ENCODE measurements around the gene BRSK2.

Gene BRSK2

GRCh38 chr11:1438261-1438966, 48.7 kb downstream of the BRSK2 start:
- Mint-ChIP-seq H3K4me1 (no peaks in the 10 kb centered on the region), H3K36me3 (no peaks in the 10 kb centered on the region), H3K4me3 (no peak overlapping the region), H3K9me3 (no peaks in the 10 kb centered on the region), H3K27me3 (peaks cover 18% of the 10 kb centered on the region), H3K27ac (no peak overlapping the region)
- no peak for ATAC-seq

GRCh38 chr11:1438967-1439330, 49.2 kb downstream of the BRSK2 start:
- no peaks in the 10 kb centered on the region for H3K36me3 Mint-ChIP-seq
- peaks cover 18% of the 10 kb centered on the region for H3K27me3 Mint-ChIP-seq
- no peak overlapping the region for H3K27ac Mint-ChIP-seq
- no peaks in the 10 kb centered on the region for H3K9me3 Mint-ChIP-seq
- no peak for ATAC-seq
- no peaks in the 10 kb centered on the region for H3K4me1 Mint-ChIP-seq
- H3K4me3 Mint-ChIP-seq, result no peak overlapping the region

GRCh38 chr11:1439341-1439740, 49.6 kb downstream of the BRSK2 start:
- Mint-ChIP-seq H3K4me1 (no peaks in the 10 kb centered on the region), H3K36me3 (no peaks in the 10 kb centered on the region), H3K9me3 (no peaks in the 10 kb centered on the region), H3K27ac (no peak overlapping the region), H3K4me3 (no peak overlapping the region), H3K27me3 (peaks cover 17% of the 10 kb centered on the region)
- no peak for ATAC-seq

GRCh38 chr11:1440066-1440465, 50.3 kb downstream of the BRSK2 start:
- Mint-ChIP-seq H3K9me3 (no peaks in the 10 kb centered on the region), H3K36me3 (no peaks in the 10 kb centered on the region)

GRCh38 chr11:1440496-1440895, 50.8 kb downstream of the BRSK2 start:
- no peak for ATAC-seq
- H3K27me3 Mint-ChIP-seq, result peaks cover 9% of the 10 kb centered on the region

More at GRCh38 chr11:1440066-1440465, 50.3 kb downstream of the BRSK2 start:
- peaks cover 10% of the 10 kb centered on the region for H3K27me3 Mint-ChIP-seq
- no peak overlapping the region for H3K4me3 Mint-ChIP-seq
- ATAC-seq, result no peak
- no peak overlapping the region for H3K27ac Mint-ChIP-seq
- H3K4me1 Mint-ChIP-seq, result no peaks in the 10 kb centered on the region

GRCh38 chr11:1442163-1442562, 52.4 kb downstream of the BRSK2 start:
- H3K36me3 Mint-ChIP-seq, result no peaks in the 10 kb centered on the region
- no peaks in the 10 kb centered on the region for H3K4me1 Mint-ChIP-seq
- ATAC-seq, result no peak
- H3K27me3 Mint-ChIP-seq, result peaks cover 9% of the 10 kb centered on the region
- H3K9me3 Mint-ChIP-seq, result no peaks in the 10 kb centered on the region
- H3K4me3 Mint-ChIP-seq, result no peak overlapping the region
- no peak overlapping the region for H3K27ac Mint-ChIP-seq

More at GRCh38 chr11:1440496-1440895, 50.8 kb downstream of the BRSK2 start:
- Mint-ChIP-seq H3K9me3 (no peaks in the 10 kb centered on the region), H3K27ac (no peak overlapping the region), H3K36me3 (no peaks in the 10 kb centered on the region), H3K4me3 (no peak overlapping the region), H3K4me1 (no peaks in the 10 kb centered on the region)

- H3K27ac Mint-ChIP-seq, result no peak overlapping the region
- no peaks in the 10 kb centered on the region for H3K9me3 Mint-ChIP-seq
- H3K27me3 Mint-ChIP-seq, result peaks cover 9% of the 10 kb centered on the region
- H3K36me3 Mint-ChIP-seq, result no peaks in the 10 kb centered on the region
- no peak overlapping the region for H3K4me3 Mint-ChIP-seq
- peak; percentile 4 for ATAC-seq
- no peaks in the 10 kb centered on the region for H3K4me1 Mint-ChIP-seq
Observed at GRCh38 chr11:1442807-1443366, 53.2 kb downstream of the BRSK2 start.

GRCh38 chr11:1443737-1444136, 54.0 kb downstream of the BRSK2 start:
- no peak for ATAC-seq
- no peaks in the 10 kb centered on the region for H3K36me3 Mint-ChIP-seq
- no peaks in the 10 kb centered on the region for H3K9me3 Mint-ChIP-seq
- peaks cover 2% of the 10 kb centered on the region for H3K4me1 Mint-ChIP-seq
- peaks cover 13% of the 10 kb centered on the region for H3K27me3 Mint-ChIP-seq
- H3K4me3 Mint-ChIP-seq, result no peak overlapping the region
- no peak overlapping the region for H3K27ac Mint-ChIP-seq

- Mint-ChIP-seq H3K36me3 (no peaks in the 10 kb centered on the region), H3K27ac (no peak overlapping the region), H3K27me3 (peaks cover 18% of the 10 kb centered on the region), H3K9me3 (no peaks in the 10 kb centered on the region), H3K4me3 (no peak overlapping the region), H3K4me1 (peaks cover 6% of the 10 kb centered on the region)
- no peak for ATAC-seq
Observed at GRCh38 chr11:1444321-1444720, 54.6 kb downstream of the BRSK2 start.

GRCh38 chr11:1444823-1445422, 55.2 kb downstream of the BRSK2 start:
- peak; percentile 13 for ATAC-seq
- Mint-ChIP-seq H3K27ac (no peak overlapping the region), H3K9me3 (no peaks in the 10 kb centered on the region), H3K4me1 (peaks cover 6% of the 10 kb centered on the region), H3K36me3 (no peaks in the 10 kb centered on the region), H3K4me3 (no peak overlapping the region), H3K27me3 (peaks cover 13% of the 10 kb centered on the region)

GRCh38 chr11:1445741-1446445, 56.2 kb downstream of the BRSK2 start:
- Mint-ChIP-seq H3K4me3 (no peak overlapping the region), H3K4me1 (peaks cover 6% of the 10 kb centered on the region), H3K27ac (no peak overlapping the region), H3K36me3 (no peaks in the 10 kb centered on the region), H3K27me3 (peaks cover 9% of the 10 kb centered on the region), H3K9me3 (no peaks in the 10 kb centered on the region)
- no peak for ATAC-seq

GRCh38 chr11:1446623-1447022, 56.9 kb downstream of the BRSK2 start:
- Mint-ChIP-seq H3K36me3 (no peaks in the 10 kb centered on the region), H3K9me3 (no peaks in the 10 kb centered on the region), H3K27me3 (peaks cover 9% of the 10 kb centered on the region), H3K27ac (no peak overlapping the region), H3K4me3 (no peak overlapping the region), H3K4me1 (peaks cover 6% of the 10 kb centered on the region)
- ATAC-seq, result no peak

GRCh38 chr11:1447845-1448825, 58.4 kb downstream of the BRSK2 start:
- no peak overlapping the region for H3K27ac Mint-ChIP-seq
- H3K4me3 Mint-ChIP-seq, result no peak overlapping the region
- H3K27me3 Mint-ChIP-seq, result peaks cover 9% of the 10 kb centered on the region
- ATAC-seq, result no peak
- H3K36me3 Mint-ChIP-seq, result no peaks in the 10 kb centered on the region
- no peaks in the 10 kb centered on the region for H3K9me3 Mint-ChIP-seq
- H3K4me1 Mint-ChIP-seq, result peaks cover 8% of the 10 kb centered on the region

- ATAC-seq, result no peak
- Mint-ChIP-seq H3K4me1 (peaks cover 15% of the 10 kb centered on the region), H3K27me3 (peaks cover 9% of the 10 kb centered on the region), H3K27ac (no peak overlapping the region), H3K36me3 (no peaks in the 10 kb centered on the region), H3K4me3 (no peak overlapping the region), H3K9me3 (no peaks in the 10 kb centered on the region)
Observed at GRCh38 chr11:1448882-1449281, 59.1 kb downstream of the BRSK2 start.
